ENCODE measurements around the gene ANKRD60. TPM values are rescaled to one million over a fixed set of nuclear protein-coding genes. Genes with fewer than 3 reads are reported as not detected.

The ANKRD60 gene
- total and polyA plus RNA-seq, 2 of the 4 experiments (the other 2 are of a cell fraction): not detected

GRCh38 chr20:58218665-58219341 lies 9.7 kb downstream of the ANKRD60 start (continued):
- TF ChIP-seq BHLHE40 (IDR thresholded peaks at IDR 0.05; ENCODE audit: low read depth, low read length) (no peak), SMC3 (IDR thresholded peaks at IDR 0.05; ENCODE audit: low read depth, low read length) (no peak)

GRCh38 chr20:58216334-58216733 lies 12.1 kb downstream of the ANKRD60 start:
- H4K8ac ChIP-seq (ENCODE audit: low read depth in 2 of 2, low read length in 2 of 2): no peak overlapping the region
- no peak overlapping the region for H4K5ac ChIP-seq (ENCODE audit: low read depth, low read length)
- ChIA-PET CTCF (no interaction called here), POLR2A (ENCODE audit: unreplicated experiment) (no interaction called here)
- H4K91ac ChIP-seq (ENCODE audit: insufficient read depth, low read depth, low read length): no peak overlapping the region
- no peak overlapping the region for H2BK120ac ChIP-seq (ENCODE audit: low read depth, low read length)
- no peak overlapping the region for H3K9ac ChIP-seq (ENCODE audit: low read depth, low read length)
- H2BK15ac ChIP-seq (ENCODE audit: low read depth, low read length): no peak overlapping the region
- H2AK9ac ChIP-seq (replicated peaks; ENCODE audit: low read depth, low read length, poor library complexity): no peak overlapping the region
- dilution Hi-C loops (cut with HindIII; ENCODE audit: low sequenced_read_pairs, unreplicated experiment): no loop called here
- in situ Hi-C loops (cut with MboI; ENCODE audit: low sequenced_read_pairs): loop anchor here (10.0 kb wide), 1 partner anchor 832 kb away; no protein-coding TSS in a partner anchor
- no peak overlapping the region for H3K18ac ChIP-seq (ENCODE audit: low read depth, low read length)
- H3K4ac ChIP-seq (ENCODE audit: low read depth, low read length): no peak overlapping the region
- no peak overlapping the region; the same call in 1 of the 2 replicates for H3K4me2 ChIP-seq (ENCODE audit: low read depth, low read length)
- H3K9me3 ChIP-seq (ENCODE audit: control insufficient read depth, insufficient read depth, low read length): peaks cover 6% of the 10 kb centered on the region
- no peak overlapping the region for H3K4me3 ChIP-seq (ENCODE audit: insufficient read depth, low read depth, low read length)
- no peaks in the 10 kb centered on the region for H3K79me1 ChIP-seq (ENCODE audit: low read depth in 1 of 2, low read length in 2 of 2)
- no peak overlapping the region for H2BK20ac ChIP-seq (ENCODE audit: low read depth, low read length)
- H3K9me1 ChIP-seq (ENCODE audit: insufficient read depth, low read length): no peaks in the 10 kb centered on the region
- no peak overlapping the region for H3K14ac ChIP-seq (replicated peaks; ENCODE audit: low read depth, low read length)
- H4K20me1 ChIP-seq (ENCODE audit: insufficient read depth, low read length): no peaks in the 10 kb centered on the region
- no peak overlapping the region for H2AFZ ChIP-seq (replicated peaks; ENCODE audit: low read length, poor library complexity)
- no peaks in the 10 kb centered on the region for H3K36me3 ChIP-seq (ENCODE audit: control insufficient read depth, insufficient read depth, low read length)
- peaks cover 3% of the 10 kb centered on the region; the same call in 1 of the 2 replicates for H3K4me1 ChIP-seq (ENCODE audit: control insufficient read depth, insufficient read depth, low read length)
- TF ChIP-seq CEBPB (IDR thresholded peaks at IDR 0.05; ENCODE audit: low read depth, low read length) (0 out of 2 replicates have a peak, but pooled peaks have one; percentile 33), SMC3 (IDR thresholded peaks at IDR 0.05; ENCODE audit: low read depth, low read length) (no peak), ELK1 (IDR thresholded peaks at IDR 0.05; ENCODE audit: borderline replicate concordance, low read depth, low read length) (no peak), RAD21 (IDR thresholded peaks at IDR 0.05; ENCODE audit: low read length) (no peak), RCOR1 (IDR thresholded peaks at IDR 0.05; ENCODE audit: insufficient replicate concordance, low read length) (no peak)
- H3K27me3 ChIP-seq (ENCODE audit: control insufficient read depth, insufficient read depth, low read length): peaks cover 42% of the 10 kb centered on the region
- no peak overlapping the region for H3K23ac ChIP-seq (ENCODE audit: low read depth, low read length)
- no peak overlapping the region for H2AK5ac ChIP-seq (ENCODE audit: low read depth, low read length)
- DNase-seq (peak; percentile 19), ATAC-seq (ENCODE audit: low read depth) (peak; percentile 22; the same call in 1 of the 2 replicates)
- intact Hi-C loops (cut with micrococcal nuclease): loop anchor here (10.0 kb wide), 1 partner anchor 832 kb away; no protein-coding TSS in a partner anchor
- H2BK5ac ChIP-seq (ENCODE audit: low read depth, low read length, poor library complexity, severe bottlenecking): no peak overlapping the region
- no peak overlapping the region for H3K56ac ChIP-seq (ENCODE audit: extremely low read depth, insufficient read depth, low read length)
- no TSS peak for BruUV-seq (replicated peaks)
- no peak overlapping the region for H3K27ac ChIP-seq (ENCODE audit: insufficient read depth, low read length)
- no CpG with 5 or more reads among the region's 4 CpGs for WGBS, 2 experiments (ENCODE audit: extremely low coverage in 2 of 2, insufficient read length in 1 of 2)

Measured in IMR-90 (cell line).